Glomerular endothelial cell (primary cell): Measurements from ENCODE around the gene RASA4B. TPM values are rescaled to one million over a fixed set of nuclear protein-coding genes. Genes with fewer than 3 reads are reported as not detected.
"Not testable (repeated sequence)": the region's sequence is repeated elsewhere in the genome, so short reads cannot be mapped to it uniquely, and the experiment has no call there.

Experiments used
- DNase-seq: peaks from one replicate; pipeline ENCODE4 v3.0.0-alpha.2; 2011; ENCODE audit warnings: low read depth, low spot score; ENCODE audit errors: extremely low read depth
- total RNA-seq: library from RNA; depleted of rRNA; stranded (reverse); fragments of >200 nt; gene quantifications from 2 replicates; pipeline ENCODE4 v1.2.3, GENCODE V29; 2015

RASA4B gene
- total RNA-seq, 1 donor from 2014 or later: 14.4 TPM

GRCh38 chr7:102455596-102455995, 62.0 kb downstream of the RASA4B start:
- no peak for DNase-seq

GRCh38 chr7:102454932-102455331, 62.6 kb downstream of the RASA4B start:
- not testable (repeated sequence) for DNase-seq

- no peak for DNase-seq
Measured at GRCh38 chr7:102454468-102454867, 63.1 kb downstream of the RASA4B start.

- no peak for DNase-seq
Measured at GRCh38 chr7:102453319-102453718, 64.3 kb downstream of the RASA4B start.

- no peak for DNase-seq
Measured at GRCh38 chr7:102452451-102452850, 65.1 kb downstream of the RASA4B start.

- DNase-seq: no peak
Measured at GRCh38 chr7:102451371-102452054, 66.1 kb downstream of the RASA4B start.

- no peak for DNase-seq
Measured at GRCh38 chr7:102450242-102450641, 67.3 kb downstream of the RASA4B start.

- no peak for DNase-seq
Measured at GRCh38 chr7:102449136-102449535, 68.4 kb downstream of the RASA4B start.

- no peak for DNase-seq
Measured at GRCh38 chr7:102447311-102447710, 70.3 kb downstream of the RASA4B start.

GRCh38 chr7:102446387-102447156, 71.0 kb downstream of the RASA4B start:
- no peak for DNase-seq

GRCh38 chr7:102445674-102446071, 71.9 kb downstream of the RASA4B start:
- DNase-seq: no peak

- DNase-seq: no peak
Measured at GRCh38 chr7:102444961-102445673, 72.5 kb downstream of the RASA4B start.

- peak; percentile 60 for DNase-seq
Measured at GRCh38 chr7:102439963-102440795, 77.4 kb downstream of the RASA4B start.

- no peak for DNase-seq
Measured at GRCh38 chr7:102436118-102436517, 81.5 kb downstream of the RASA4B start.

GRCh38 chr7:102434039-102434486, 83.5 kb downstream of the RASA4B start:
- DNase-seq: no peak

GRCh38 chr7:102433219-102434038, 84.1 kb downstream of the RASA4B start, which contains the start of gene ORAI2:
Gene ORAI2 (plus strand): TSS chr7:102433575. CDS start chr7:102438957, 5,382 bp downstream.
- no peak for DNase-seq
